GM23248 (cell line): ENCODE data around the gene MRPL18. TPM values are rescaled to one million over a fixed set of nuclear protein-coding genes. Genes with fewer than 3 reads are reported as not detected.

Experiments used
- DNase-seq: peaks from one replicate; pipeline ENCODE4 v3.0.0-alpha.2; 2015
- H2AFZ ChIP-seq: fragments of 200-600 bp; sonication (generic); 2 replicates; pipeline ENCODE4 v1.6.1; 2016; ENCODE audit warnings: antibody characterized with exemption
- H3F3A ChIP-seq: fragments of 200-600 bp; sonication (generic); 2 replicates; pipeline ENCODE4 v1.6.1; 2016; ENCODE audit warnings: mild to moderate bottlenecking, antibody characterized with exemption, mixed run types; ENCODE audit not compliant: insufficient read depth
- H3K27ac ChIP-seq: fragments of 200-600 bp; sonication (generic); 2 replicates; pipeline ENCODE4 v1.5.1; 2016; ENCODE audit warnings: mild to moderate bottlenecking
- H3K27me3 ChIP-seq: fragments of 200-600 bp; sonication (generic); replicated peaks from 2 replicates; pipeline ENCODE4 v1.6.1; 2016; ENCODE audit warnings: mild to moderate bottlenecking; ENCODE audit not compliant: insufficient read depth
- H3K36me3 ChIP-seq: fragments of 200-600 bp; sonication (generic); 2 replicates; pipeline ENCODE4 v1.6.1; 2016; ENCODE audit warnings: low read depth, mild to moderate bottlenecking
- H3K4me1 ChIP-seq: fragments of 200-600 bp; sonication (generic); 2 replicates; pipeline ENCODE4 v1.6.1; 2016; ENCODE audit warnings: mild to moderate bottlenecking; ENCODE audit not compliant: insufficient read depth
- H3K4me2 ChIP-seq: fragments of 200-600 bp; sonication (generic); one replicate; pipeline ENCODE4 v1.6.1; 2016; ENCODE audit warnings: mild to moderate bottlenecking; ENCODE audit not compliant: unreplicated experiment
- H3K4me3 ChIP-seq: fragments of 200-600 bp; sonication (generic); 2 replicates; pipeline ENCODE4 v1.5.1; 2016; ENCODE audit warnings: mild to moderate bottlenecking
- H3K79me2 ChIP-seq: fragments of 200-600 bp; sonication (generic); 2 replicates; pipeline ENCODE4 v1.6.1; 2016; ENCODE audit warnings: mild to moderate bottlenecking; ENCODE audit not compliant: insufficient read depth
- H3K9ac ChIP-seq: fragments of 200-600 bp; sonication (generic); 2 replicates; pipeline ENCODE4 v1.6.1; 2016; ENCODE audit warnings: mild to moderate bottlenecking
- H3K9me2 ChIP-seq: fragments of 200-600 bp; sonication (generic); 2 replicates; pipeline ENCODE4 v1.6.1; 2016; ENCODE audit warnings: mixed run types, mild to moderate bottlenecking, moderate library complexity; ENCODE audit not compliant: insufficient read depth
- H3K9me3 ChIP-seq: fragments of 200-600 bp; sonication (generic); one replicate; pipeline ENCODE4 v1.6.1; 2017; ENCODE audit warnings: low read depth
- H4K20me1 ChIP-seq: fragments of 200-600 bp; sonication (generic); 2 replicates; pipeline ENCODE4 v1.6.0; 2016; ENCODE audit not compliant: insufficient read depth
- EZH2 ChIP-seq: fragments of 200-600 bp; sonication (generic); IDR thresholded peaks from 2 replicates; pipeline ENCODE4 v1.6.1; 2018; ENCODE audit warnings: antibody characterized with exemption, mild to moderate bottlenecking; ENCODE audit not compliant: insufficient read depth, poor library complexity, severe bottlenecking
- EZH2phosphoT487 ChIP-seq: fragments of 200-600 bp; sonication (generic); IDR thresholded peaks from 2 replicates; pipeline ENCODE4 v1.6.1; 2018; ENCODE audit warnings: antibody characterized with exemption, moderate library complexity, mild to moderate bottlenecking, low read depth; ENCODE audit not compliant: insufficient read depth
- WGBS, 2 experiments: methylation state at CpG; one replicate each; pipeline ENCODE4 v1.1.6; 2015 to 2017; ENCODE audit warnings: low lambda C conversion rate in 2 of 2, low coverage in 1 of 2; ENCODE audit errors: missing lambda C conversion rate in 2 of 2; 5-methylcytosine and 5-hydroxymethylcytosine counted together
- in situ Hi-C: fragments of 300-500 bp; cut with MboI; formaldehyde crosslinking; loops from 2 replicates; pipeline ENCODE4 v1.15.0; 2020
- polyA plus RNA-seq: library from polyadenylated mRNA; unstranded; fragments of >200 nt; fragmentation: Nextera tagmentation; extraction: Ambion mirVana; gene quantifications from 2 replicates; pipeline ENCODE4 v1.2.1, GENCODE V29; 2016
- total RNA-seq: library from RNA; depleted of rRNA; stranded (reverse); fragments of >200 nt; shearing (Covaris generic); gene quantifications from 2 replicates; pipeline ENCODE4 v1.2.3, GENCODE V29; 2014

Gene MRPL18
- total and polyA plus RNA-seq, 2 experiments from 2014 or later: 91.3 to 110 TPM

GRCh38 chr6:159778542-159779103 lies 11.6 kb upstream of the MRPL18 start:
- WGBS, 2 experiments: 78 to 79% methylated on average over 3 of the region's 3 CpGs
- Histone ChIP-seq H3K4me2 (no peak overlapping the region), H3K9ac (no peak overlapping the region), H3K36me3 (peaks cover 56% of the 10 kb centered on the region), H3K79me2 (peaks cover 37% of the 10 kb centered on the region), H3K9me2 (no peaks in the 10 kb centered on the region), H2AFZ (no peak overlapping the region), H4K20me1 (no peaks in the 10 kb centered on the region), H3F3A (peaks cover 73% of the 10 kb centered on the region), H3K27ac (no peak overlapping the region), H3K9me3 (no peaks in the 10 kb centered on the region), H3K27me3 (no peaks in the 10 kb centered on the region), H3K4me3 (no peak overlapping the region), H3K4me1 (no peaks in the 10 kb centered on the region)
- in situ Hi-C loops: no loop called here
- DNase-seq: no peak
- TF ChIP-seq EZH2 (no peak), EZH2phosphoT487 (no peak)

DNA sequence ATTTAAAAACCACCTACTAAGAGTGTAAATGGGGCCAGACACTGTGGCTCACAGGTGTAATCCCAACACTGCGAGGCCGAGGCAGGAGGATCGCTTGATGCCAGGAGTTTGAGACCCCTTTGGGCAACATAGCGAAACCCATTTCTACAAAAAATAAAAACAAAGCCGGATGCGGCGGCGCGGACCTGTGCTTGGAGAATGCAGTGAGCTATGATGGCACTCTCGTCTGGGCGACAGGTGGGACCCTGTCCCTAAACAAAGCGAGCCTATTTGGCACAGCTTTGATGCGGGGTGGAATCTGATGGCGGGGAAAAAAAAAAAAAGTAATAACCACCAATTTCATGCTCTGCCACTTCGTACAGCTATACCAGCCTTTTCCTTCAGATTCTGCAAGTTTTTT lies 2.0 kb upstream of the MRPL18 start:
- H3K79me2 ChIP-seq: peaks cover 88% of the 10 kb centered on the region
- 0 out of 2 replicates have a peak overlapping the region, but pooled peaks have one; percentile 44 for H3K27ac ChIP-seq
- TF ChIP-seq EZH2phosphoT487 (no peak), EZH2 (no peak)
- no peaks in the 10 kb centered on the region for H3K9me3 ChIP-seq
- peaks cover 9% of the 10 kb centered on the region; the same call in 1 of the 2 replicates for H4K20me1 ChIP-seq
- peak overlapping the region; percentile 89 for H3K4me3 ChIP-seq
- peak overlapping the region; percentile 89 for H3K4me2 ChIP-seq
- in situ Hi-C loops: no loop called here
- DNase-seq: peak; percentile 16
- H3K9me2 ChIP-seq: no peaks in the 10 kb centered on the region
- H3K4me1 ChIP-seq: peaks cover 42% of the 10 kb centered on the region
- peak overlapping the region; percentile 89 for H3K9ac ChIP-seq
- peaks cover 52% of the 10 kb centered on the region for H3K36me3 ChIP-seq
- WGBS, 2 experiments: 14 to 15% methylated on average over 15 of the region's 15 CpGs
- H2AFZ ChIP-seq: no peak overlapping the region
- peaks cover 13% of the 10 kb centered on the region; the same call in 1 of the 2 replicates for H3F3A ChIP-seq
- no peaks in the 10 kb centered on the region for H3K27me3 ChIP-seq

DNA sequence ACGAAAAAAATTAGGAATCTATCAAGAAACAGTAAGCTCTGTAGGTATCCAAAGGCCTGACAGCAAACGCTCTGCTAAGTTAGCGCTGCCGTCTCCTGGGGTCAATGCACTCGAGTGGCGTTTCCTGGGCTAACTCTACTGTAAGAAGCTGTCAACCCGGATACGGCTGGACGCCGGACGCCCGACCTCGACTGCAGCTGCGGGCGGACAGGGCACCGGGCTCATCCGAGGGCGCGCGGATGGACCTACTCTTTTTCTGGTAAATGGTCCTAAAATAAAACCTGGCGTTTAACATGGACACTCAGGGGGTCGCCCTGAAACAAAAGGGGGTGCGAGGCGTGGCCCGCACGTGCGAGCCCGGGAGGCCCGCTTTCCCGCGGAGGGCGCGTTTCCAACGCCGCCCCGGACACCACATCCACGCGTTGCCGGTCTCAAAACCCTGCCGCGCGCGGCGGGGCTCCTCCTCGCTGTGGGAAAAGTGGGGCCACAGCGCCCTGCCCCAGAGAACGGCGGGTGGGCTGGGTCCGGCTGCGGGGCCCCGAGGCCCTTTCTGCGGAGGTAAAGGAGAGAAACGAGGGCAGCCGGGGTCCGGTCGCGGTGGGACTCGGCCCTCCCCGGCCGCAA lies 1.4 kb upstream of the MRPL18 start:
- Histone ChIP-seq H4K20me1 (peaks cover 9% of the 10 kb centered on the region; the same call in 1 of the 2 replicates), H3K9ac (peak overlapping the region; percentile 89), H3K9me3 (no peaks in the 10 kb centered on the region), H3K27me3 (no peaks in the 10 kb centered on the region), H3K4me3 (peak overlapping the region; percentile 89), H2AFZ (peak overlapping the region; percentile 58), H3K4me1 (peaks cover 42% of the 10 kb centered on the region), H3K4me2 (peak overlapping the region; percentile 89), H3K36me3 (peaks cover 50% of the 10 kb centered on the region), H3K79me2 (peaks cover 88% of the 10 kb centered on the region), H3K27ac (peak overlapping the region; percentile 44), H3K9me2 (no peaks in the 10 kb centered on the region), H3F3A (peaks cover 13% of the 10 kb centered on the region; the same call in 1 of the 2 replicates)
- TF ChIP-seq EZH2 (no peak), EZH2phosphoT487 (no peak)
- in situ Hi-C loops: no loop called here
- peak; percentile 71 for DNase-seq
- WGBS, 2 experiments: 0 to 1% methylated on average over 46 to 60 of the region's 60 CpGs

- in situ Hi-C loops: no loop called here
- peak; percentile 100 for DNase-seq
- H3K36me3 ChIP-seq: peaks cover 51% of the 10 kb centered on the region
- no peaks in the 10 kb centered on the region for H3K9me2 ChIP-seq
- peaks cover 88% of the 10 kb centered on the region for H3K79me2 ChIP-seq
- H2AFZ ChIP-seq: peak within 1 kb of the TSS; percentile 90
- peaks cover 42% of the 10 kb centered on the region for H3K4me1 ChIP-seq
- peaks cover 9% of the 10 kb centered on the region; the same call in 1 of the 2 replicates for H4K20me1 ChIP-seq
- 0 to 1% methylated on average over 47 to 64 of the region's 64 CpGs for WGBS, 2 experiments
- H3K9me3 ChIP-seq: no peaks in the 10 kb centered on the region
- no peak for TF ChIP-seq EZH2phosphoT487
- no peak for TF ChIP-seq EZH2
- no peaks in the 10 kb centered on the region for H3K27me3 ChIP-seq
- peaks cover 10% of the 10 kb centered on the region; the same call in 1 of the 2 replicates for H3F3A ChIP-seq
- peak within 1 kb of the TSS; percentile 75 for H3K27ac ChIP-seq
- H3K9ac ChIP-seq: peak within 1 kb of the TSS; percentile 89
- H3K4me3 ChIP-seq: peak within 1 kb of the TSS; percentile 89
- H3K4me2 ChIP-seq: peak within 1 kb of the TSS; percentile 89
These were observed 704 bp upstream of the MRPL18 start, which contains the start of gene TCP1 for GRCh38 chr6:159789377-159790148. Gene TCP1 (minus strand): TSS chr6:159789602. CDS start chr6:159789468, 134 bp downstream.
